Measurements from ENCODE around the gene ASS1.

DNA sequence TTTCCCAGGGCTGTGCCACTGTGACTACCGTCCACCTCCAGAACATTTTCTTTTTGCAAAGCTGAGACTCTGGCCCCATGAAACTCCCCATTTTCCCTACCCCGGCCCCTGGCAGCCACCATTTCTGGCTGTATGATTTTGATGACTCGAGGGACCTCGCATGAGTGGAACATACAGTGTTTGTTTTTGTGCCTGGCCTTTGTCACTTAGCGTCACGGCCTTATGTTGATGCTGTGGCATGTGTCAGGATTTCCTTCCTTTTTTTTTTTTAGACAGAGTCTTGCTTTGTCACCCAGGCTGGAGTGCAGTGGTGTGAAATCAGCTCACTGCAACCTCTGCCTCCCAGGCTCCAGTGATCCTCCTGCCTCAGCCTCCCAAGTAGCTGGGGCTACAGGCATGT, 42.7 kb downstream of the ASS1 start:
- TF ChIP-seq CTCF (IDR thresholded peaks at IDR 0.05), result no peak
- TF ChIP-seq POLR2A (IDR thresholded peaks at IDR 0.05), result no peak

Measured in testis (tissue), 2 donors.